GM19467 (cell line): ENCODE results near the gene ONECUT2.

ENCODE experiments used
- ATAC-seq: cut with Tn5 transposase; IDR thresholded peaks from one replicate; pipeline ENCODE4 v1.9.1; 2021; ENCODE audit warnings: mild to moderate bottlenecking, moderate library complexity; ENCODE audit not compliant: unreplicated experiment

The ONECUT2 gene

GRCh38 chr18:57523171-57523956 lies 88.2 kb downstream of the ONECUT2 start:
- ATAC-seq = no peak

- ATAC-seq = no peak
These were observed 92.5 kb downstream of the ONECUT2 start for GRCh38 chr18:57527556-57528229.

- ATAC-seq = no peak
These were observed 94.0 kb downstream of the ONECUT2 start for GRCh38 chr18:57529151-57529550.

- no peak for ATAC-seq
These were observed 98.1 kb downstream of the ONECUT2 start for GRCh38 chr18:57533006-57533867.

- no peak for ATAC-seq
These were observed 98.8 kb downstream of the ONECUT2 start for GRCh38 chr18:57533868-57534510.

- no peak for ATAC-seq
These were observed 99.3 kb downstream of the ONECUT2 start for GRCh38 chr18:57534511-57534909.

- ATAC-seq = no peak
These were observed 103.4 kb downstream of the ONECUT2 start for GRCh38 chr18:57538614-57539013.

GRCh38 chr18:57539702-57540101 lies 104.5 kb downstream of the ONECUT2 start:
- no peak for ATAC-seq
